ENCODE measurements around the gene RPS19.

The RPS19 gene

GRCh38 chr19:41915776-41916414 is 55.8 kb downstream of the RPS19 start:
- no peak for DNase-seq

- DNase-seq = no peak
Observed at GRCh38 chr19:41917676-41918075, 57.6 kb downstream of the RPS19 start.

- DNase-seq = no peak
Observed at GRCh38 chr19:41918095-41918494, 58.0 kb downstream of the RPS19 start.

- DNase-seq = peak; percentile 22
Observed at GRCh38 chr19:41918653-41919244, 58.7 kb downstream of the RPS19 start.

GRCh38 chr19:41919948-41920712 is 60.1 kb downstream of the RPS19 start:
- no peak for DNase-seq

- no peak for DNase-seq
Observed at GRCh38 chr19:41920882-41921576, 61.0 kb downstream of the RPS19 start.

- no peak for DNase-seq
Observed at GRCh38 chr19:41921577-41922576, 61.8 kb downstream of the RPS19 start.
